Measurements from ENCODE around the gene BRIP1.
"Not testable (repeated sequence)": the region's sequence is repeated elsewhere in the genome, so short reads cannot be mapped to it uniquely, and the experiment has no call there.

The BRIP1 gene

GRCh38 chr17:61862975-61863800, at the start of gene BRIP1:
TSS of gene BRIP1 (minus strand) at chr17:61863528. CDS start at chr17:61861539, 1,989 bp downstream.
- peak; percentile 94 for DNase-seq

DNA sequence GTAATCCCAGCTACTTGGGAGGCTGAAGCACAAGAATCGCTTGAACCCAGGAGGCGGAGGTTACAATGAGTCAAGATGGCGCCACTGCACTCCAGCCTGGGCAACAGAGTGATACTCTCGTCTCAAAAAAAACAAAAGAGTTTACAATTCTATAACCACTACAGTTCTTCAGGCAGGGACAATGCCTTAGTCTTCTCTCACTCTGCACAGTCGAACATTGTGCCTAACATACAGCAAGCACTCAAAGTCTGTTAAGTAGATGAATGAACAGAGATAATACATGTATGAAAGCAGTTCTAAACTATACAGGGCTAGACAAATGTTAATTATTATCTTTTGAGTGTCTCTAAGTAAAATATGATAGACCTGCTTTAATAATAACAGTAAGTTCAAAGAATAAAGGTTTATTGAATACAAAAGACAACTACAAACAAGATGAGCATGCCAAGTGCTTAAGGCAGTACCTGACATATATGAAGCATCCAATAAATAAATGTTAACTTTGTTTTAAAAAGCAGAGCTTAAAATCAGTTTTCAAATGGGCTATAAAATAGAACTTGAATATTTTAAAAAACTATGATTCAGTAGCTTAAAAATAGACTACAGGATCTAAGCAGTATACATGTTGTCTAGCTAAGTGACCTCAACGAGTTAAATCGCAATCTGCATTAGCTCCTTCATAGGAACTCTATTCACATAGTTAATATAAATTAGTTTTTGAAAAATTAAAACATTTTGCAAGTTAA, 45.1 kb upstream of the BRIP1 start:
- no peak for DNase-seq

GRCh38 chr17:61907361-61907760, 44.0 kb upstream of the BRIP1 start:
- no peak for DNase-seq

DNA sequence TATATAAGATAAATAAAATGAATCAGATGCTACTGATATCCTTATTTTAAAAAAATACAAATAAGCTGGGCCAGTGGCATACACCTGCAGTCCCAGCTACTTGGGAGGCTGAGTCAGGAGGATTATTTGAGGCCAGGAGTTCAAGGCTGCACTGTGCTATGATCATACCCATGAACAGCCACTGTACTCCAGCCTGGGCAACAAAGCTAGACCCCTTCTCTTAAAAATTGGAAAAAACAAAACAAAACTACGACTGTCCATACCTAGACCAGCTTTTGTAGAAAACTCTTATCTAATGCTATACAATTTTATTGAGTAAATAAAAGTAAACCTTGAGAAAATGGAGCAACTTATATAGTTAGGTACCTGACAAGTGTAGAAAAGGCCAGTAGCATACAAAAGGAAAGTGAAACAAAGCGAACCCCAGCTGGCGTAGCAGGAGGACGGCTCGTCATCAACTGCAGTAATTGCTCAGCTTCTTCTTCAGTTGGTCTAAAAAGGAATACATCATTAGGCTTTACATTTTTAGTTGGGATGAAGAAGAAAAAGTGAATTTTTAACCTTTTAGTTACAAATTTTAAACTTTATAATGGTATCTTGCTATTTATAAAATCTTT, 40.9 kb upstream of the BRIP1 start:
- DNase-seq, result no peak

GRCh38 chr17:61903251-61903650, 39.9 kb upstream of the BRIP1 start:
- DNase-seq, result no peak

- no peak for DNase-seq
Observed at GRCh38 chr17:61897548-61898180, 34.3 kb upstream of the BRIP1 start.

DNA sequence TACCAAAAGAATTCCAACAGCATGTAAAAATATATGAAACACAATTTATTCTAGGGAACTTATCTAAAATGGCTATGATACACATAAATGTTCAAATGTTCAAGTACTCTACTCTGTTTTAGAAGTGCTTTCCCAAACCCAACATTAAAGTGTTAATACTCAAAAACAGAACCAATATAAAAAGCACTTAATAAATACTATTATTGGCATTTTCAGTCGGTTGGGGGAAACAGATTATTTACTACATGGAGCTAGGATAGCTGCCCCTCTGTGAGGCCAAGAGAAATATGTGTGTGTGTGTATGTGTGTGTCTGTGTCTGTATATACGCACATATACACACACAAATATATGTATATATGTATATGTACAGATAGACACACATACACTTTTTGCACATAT, 32.1 kb upstream of the BRIP1 start:
- no peak for DNase-seq

GRCh38 chr17:61894310-61894709, 31.0 kb upstream of the BRIP1 start:
- not testable (repeated sequence) for DNase-seq

DNA sequence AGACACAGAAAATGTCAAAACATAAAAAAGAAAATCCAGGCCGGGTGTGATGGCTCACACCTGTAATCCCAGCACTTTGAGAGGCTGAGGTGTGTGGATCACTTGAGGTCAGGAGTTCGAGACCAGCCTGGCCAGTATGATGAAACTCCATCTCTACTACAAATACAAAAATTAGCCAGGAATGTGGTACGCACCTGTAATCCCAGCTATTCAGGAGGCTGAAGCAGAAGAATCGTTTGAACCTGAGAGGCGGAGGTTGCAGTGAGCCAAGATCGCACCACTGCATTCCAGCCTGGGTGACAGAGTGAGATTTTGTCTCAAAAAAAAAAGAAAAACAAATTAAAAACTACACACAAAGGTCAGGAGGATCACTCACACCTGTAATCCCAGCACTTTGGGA, 24.4 kb upstream of the BRIP1 start:
- not testable (repeated sequence) for DNase-seq

GRCh38 chr17:61885865-61886264, 22.5 kb upstream of the BRIP1 start:
- not testable (repeated sequence) for DNase-seq

DNA sequence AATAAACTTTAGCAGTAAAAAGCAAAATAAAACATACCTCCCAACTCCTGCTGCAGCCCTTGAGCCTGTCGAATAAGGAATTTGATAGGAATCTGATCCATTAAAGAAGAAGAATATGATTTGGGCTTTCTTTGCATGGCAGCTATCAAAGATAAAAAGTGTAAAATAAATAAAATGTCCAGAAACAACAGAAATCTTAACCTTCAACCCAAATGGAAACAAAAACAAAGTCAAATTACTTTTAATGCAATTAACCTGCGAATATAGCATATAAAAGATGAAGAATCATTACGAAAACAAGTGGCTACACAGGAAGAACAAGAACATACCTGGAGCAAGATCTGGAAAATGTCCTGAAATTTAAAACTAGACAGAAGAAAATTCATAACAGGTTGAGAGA, 21.5 kb upstream of the BRIP1 start:
- DNase-seq, result no peak

GRCh38 chr17:61880589-61881102, 17.3 kb upstream of the BRIP1 start:
- DNase-seq, result no peak

DNA sequence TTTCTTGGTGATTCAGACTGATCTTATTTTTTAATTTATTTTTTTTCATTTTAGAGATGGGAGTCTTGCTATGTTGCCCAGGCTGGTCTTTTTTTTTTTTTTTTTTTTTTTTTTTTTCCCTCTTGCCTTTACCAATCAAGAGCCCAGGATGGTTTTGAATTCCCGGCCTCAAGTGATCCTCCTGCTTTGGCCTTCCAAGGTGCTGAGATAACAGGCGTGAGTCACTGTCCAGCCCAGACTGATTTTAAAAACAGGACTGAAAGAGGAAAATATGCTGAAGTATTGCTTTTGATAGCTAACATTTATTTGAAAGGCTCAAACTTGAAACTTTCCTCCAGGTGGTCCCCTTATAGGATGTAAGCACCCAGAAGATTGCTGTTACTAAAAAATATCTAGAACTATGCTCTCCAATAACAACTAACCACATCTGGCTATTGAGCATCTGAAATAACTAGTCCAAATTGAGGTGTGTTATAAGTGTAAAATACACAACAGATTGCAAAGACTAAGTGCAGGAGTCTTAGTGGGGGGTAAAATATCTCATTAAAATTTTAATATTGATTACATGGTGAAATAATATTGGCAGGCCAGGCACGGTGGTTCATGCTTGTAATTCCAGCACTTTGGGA, 15.8 kb upstream of the BRIP1 start:
- no peak for DNase-seq

- no peak for DNase-seq
Observed at GRCh38 chr17:61878520-61878919, 15.2 kb upstream of the BRIP1 start.

GRCh38 chr17:61877837-61878236, 14.5 kb upstream of the BRIP1 start:
- DNase-seq, result no peak

GRCh38 chr17:61875804-61876203, 12.5 kb upstream of the BRIP1 start:
- no peak for DNase-seq

DNA sequence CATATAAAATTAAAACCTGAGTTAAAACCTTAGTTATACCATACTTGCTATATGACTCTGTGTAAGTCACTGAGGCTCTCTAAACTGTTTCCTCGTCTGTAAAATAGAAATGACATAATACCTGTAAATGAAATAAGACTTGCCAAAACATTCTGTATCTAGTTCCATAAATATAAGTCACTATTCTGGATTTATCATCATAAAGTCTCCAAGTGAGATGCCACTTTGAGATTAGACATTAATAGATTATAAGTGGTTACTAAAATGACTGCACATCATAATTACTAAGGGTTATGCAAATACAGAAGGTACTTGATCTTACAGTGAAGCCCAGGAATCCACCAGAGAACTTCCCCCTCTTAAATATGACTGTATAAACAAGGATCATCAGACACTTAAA, 12.0 kb upstream of the BRIP1 start:
- DNase-seq, result no peak

DNA sequence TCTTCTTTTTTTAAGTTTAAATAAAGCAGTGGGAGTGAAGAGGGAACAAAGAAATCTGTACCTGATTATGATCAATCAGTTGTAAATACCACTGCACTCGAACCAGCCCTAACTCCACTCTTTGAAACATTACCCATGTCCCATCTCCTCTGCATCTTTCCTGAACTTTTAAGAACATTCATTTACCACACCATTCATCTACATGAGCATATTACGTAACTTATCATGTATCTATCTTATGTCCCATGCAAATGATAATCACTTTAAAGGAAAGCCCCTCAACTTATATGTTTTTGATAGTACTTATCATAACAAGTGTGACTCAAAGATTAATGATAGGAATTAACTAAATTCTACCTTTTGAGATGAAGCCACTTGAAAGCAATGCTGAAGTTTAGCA, 10.7 kb upstream of the BRIP1 start:
- no peak for DNase-seq

GRCh38 chr17:61872099-61872498, 8.8 kb upstream of the BRIP1 start:
- no peak for DNase-seq

DNA sequence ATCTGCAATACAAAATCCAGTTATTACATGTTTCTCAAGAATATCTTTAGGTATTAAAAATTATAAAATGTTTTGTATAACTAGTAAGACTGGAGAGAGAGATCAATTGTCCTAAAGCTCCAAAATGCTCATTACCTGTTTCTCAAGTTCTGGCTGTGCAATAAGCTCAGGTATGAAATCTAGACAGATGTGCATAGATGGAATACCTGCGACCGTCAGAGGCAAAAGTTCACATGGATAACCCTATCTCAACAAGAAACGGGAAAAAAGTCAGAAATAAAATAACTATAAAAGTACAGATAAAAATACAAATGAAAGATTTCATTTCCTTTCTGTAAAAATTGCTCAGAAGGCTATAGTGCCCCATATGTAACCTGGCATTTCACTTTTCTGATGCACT, 5.8 kb upstream of the BRIP1 start:
- DNase-seq, result no peak

DNA sequence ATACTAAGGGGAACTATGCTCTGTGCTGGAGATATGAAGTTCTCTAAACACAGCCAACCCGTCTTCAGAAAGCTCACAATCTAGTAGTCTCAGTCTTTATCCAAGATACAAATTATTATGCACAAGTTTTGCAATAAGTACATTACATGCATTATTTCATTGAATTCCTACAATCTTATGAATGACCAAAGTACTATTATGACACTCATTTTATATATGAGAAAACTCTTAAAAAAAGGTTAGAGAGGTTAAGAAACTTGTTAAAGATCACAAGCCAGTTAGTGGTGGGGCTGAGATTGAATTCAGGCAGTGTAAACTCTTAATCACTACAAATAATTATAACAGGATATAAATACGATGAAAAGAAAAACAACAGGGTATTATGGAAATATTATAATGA, 4.7 kb upstream of the BRIP1 start:
- no peak for DNase-seq

GRCh38 chr17:61867033-61867432, 3.7 kb upstream of the BRIP1 start:
- DNase-seq, result no peak

- no peak for DNase-seq
Observed at GRCh38 chr17:61863801-61864126, 436 bp upstream of the BRIP1 start.
